GM23248 (cell line): ENCODE data around the gene CAMK2N1.

Experiments
- EZH2 ChIP-seq: fragments of 200-600 bp; sonication (generic); IDR thresholded peaks from 2 replicates; pipeline ENCODE4 v1.6.1; 2018; ENCODE audit warnings: antibody characterized with exemption, mild to moderate bottlenecking; ENCODE audit not compliant: insufficient read depth, poor library complexity, severe bottlenecking
- EZH2phosphoT487 ChIP-seq: fragments of 200-600 bp; sonication (generic); IDR thresholded peaks from 2 replicates; pipeline ENCODE4 v1.6.1; 2018; ENCODE audit warnings: antibody characterized with exemption, moderate library complexity, mild to moderate bottlenecking, low read depth; ENCODE audit not compliant: insufficient read depth

GRCh38 chr1:20474333-20474975 is 11.6 kb downstream of the CAMK2N1 start:
- TF ChIP-seq EZH2phosphoT487 (no peak), EZH2 (no peak)
